Measurements from ENCODE around the gene USP1. TPM values are rescaled to one million over a fixed set of nuclear protein-coding genes. Genes with fewer than 3 reads are reported as not detected.

The USP1 gene
- total RNA-seq, 2 donors from 2014 or later, result 74.8 to 84.3 TPM

GRCh38 chr1:62435231-62436038 lies 1.4 kb upstream of the USP1 start:
- H3K27me3 Mint-ChIP-seq (ENCODE audit: low read depth), result no peaks in the 10 kb centered on the region
- peaks cover 2 to 3% of the 10 kb centered on the region in 2 donors for H3K9me3 Mint-ChIP-seq
- peak overlapping the region; percentile 98 for H3K27ac Mint-ChIP-seq
- ATAC-seq (replicated peaks in 1 of 2), result peak in 1 of 2 donors; percentile 0
- peak overlapping the region; percentile 93 for H3K4me3 Mint-ChIP-seq
- H3K36me3 Mint-ChIP-seq (ENCODE audit: insufficient read depth in 2 of 2), result peaks cover 9 to 20% of the 10 kb centered on the region in 2 donors
- no peak for DNase-seq
- H3K4me1 Mint-ChIP-seq (ENCODE audit: low read depth), result peaks cover 34% of the 10 kb centered on the region

GRCh38 chr1:62436039-62436465 lies 797 bp upstream of the USP1 start:
- Mint-ChIP-seq H3K4me1 (ENCODE audit: low read depth) (peaks cover 40% of the 10 kb centered on the region), H3K27me3 (ENCODE audit: low read depth) (no peaks in the 10 kb centered on the region), H3K36me3 (ENCODE audit: insufficient read depth in 2 of 2) (peaks cover 9 to 22% of the 10 kb centered on the region in 2 donors), H3K9me3 (peaks cover 2 to 3% of the 10 kb centered on the region in 2 donors), H3K27ac (peak overlapping the region; percentile 98), H3K4me3 (peak overlapping the region; percentile 93)
- no peak for ATAC-seq (replicated peaks in 1 of 2)
- DNase-seq, result peak in 1 of 2 donors; percentile 96

GRCh38 chr1:62437273-62437940 lies 558 bp downstream of the USP1 start:
- peaks cover 10 to 34% of the 10 kb centered on the region in 2 donors for H3K36me3 Mint-ChIP-seq (ENCODE audit: insufficient read depth in 2 of 2)

GRCh38 chr1:62438163-62438562 lies 1.3 kb downstream of the USP1 start:
- Mint-ChIP-seq H3K9me3 (peaks cover 2 to 3% of the 10 kb centered on the region in 2 donors), H3K27me3 (ENCODE audit: low read depth) (no peaks in the 10 kb centered on the region), H3K36me3 (ENCODE audit: insufficient read depth in 2 of 2) (peaks cover 10 to 34% of the 10 kb centered on the region in 2 donors), H3K4me3 (peak overlapping the region; percentile 93), H3K27ac (peak overlapping the region; percentile 60), H3K4me1 (ENCODE audit: low read depth) (peaks cover 52% of the 10 kb centered on the region)
- DNase-seq (no peak), ATAC-seq (replicated peaks in 1 of 2) (no peak)

More at GRCh38 chr1:62437273-62437940, 558 bp downstream of the USP1 start:
- peak; percentile 44 to 52 for DNase-seq
- Mint-ChIP-seq H3K27me3 (ENCODE audit: low read depth) (no peaks in the 10 kb centered on the region), H3K27ac (peak overlapping the region; percentile 60), H3K4me3 (peak overlapping the region; percentile 93), H3K4me1 (ENCODE audit: low read depth) (peaks cover 52% of the 10 kb centered on the region), H3K9me3 (peaks cover 2 to 3% of the 10 kb centered on the region in 2 donors)
- no peak for ATAC-seq (replicated peaks in 1 of 2)

GRCh38 chr1:62439652-62440371 lies 3.0 kb downstream of the USP1 start:
- H3K36me3 Mint-ChIP-seq (ENCODE audit: insufficient read depth in 2 of 2), result peaks cover 13 to 39% of the 10 kb centered on the region in 2 donors
- H3K4me1 Mint-ChIP-seq (ENCODE audit: low read depth), result peaks cover 56% of the 10 kb centered on the region
- H3K27me3 Mint-ChIP-seq (ENCODE audit: low read depth), result no peaks in the 10 kb centered on the region
- peak overlapping the region; percentile 83 for H3K27ac Mint-ChIP-seq
- DNase-seq (peak in 1 of 2 donors; percentile 14), ATAC-seq (replicated peaks in 1 of 2) (no peak)
- H3K9me3 Mint-ChIP-seq, result peaks cover 2 to 3% of the 10 kb centered on the region in 2 donors
- peak overlapping the region; percentile 93 for H3K4me3 Mint-ChIP-seq

- Mint-ChIP-seq H3K27me3 (ENCODE audit: low read depth) (no peaks in the 10 kb centered on the region), H3K4me1 (ENCODE audit: low read depth) (peaks cover 48% of the 10 kb centered on the region), H3K4me3 (no peak overlapping the region), H3K36me3 (ENCODE audit: insufficient read depth in 2 of 2) (peaks cover 11 to 53% of the 10 kb centered on the region in 2 donors), H3K27ac (peak overlapping the region; percentile 72), H3K9me3 (no peaks in the 10 kb centered on the region)
- DNase-seq (no peak), ATAC-seq (replicated peaks in 1 of 2) (no peak)
Measured at GRCh38 chr1:62444701-62445100, 7.9 kb downstream of the USP1 start.

GRCh38 chr1:62448221-62448933 lies 11.5 kb downstream of the USP1 start:
- ATAC-seq (replicated peaks in 1 of 2), result peak; percentile 29 to 41
- H3K36me3 Mint-ChIP-seq (ENCODE audit: insufficient read depth in 2 of 2), result peaks cover 15 to 50% of the 10 kb centered on the region in 2 donors

GRCh38 chr1:62450301-62450700 lies 13.5 kb downstream of the USP1 start:
- Mint-ChIP-seq H3K4me1 (ENCODE audit: low read depth) (peaks cover 18% of the 10 kb centered on the region), H3K36me3 (ENCODE audit: insufficient read depth in 2 of 2) (peaks cover 11 to 41% of the 10 kb centered on the region in 2 donors), H3K9me3 (no peaks in the 10 kb centered on the region), H3K27ac (no peak overlapping the region), H3K27me3 (ENCODE audit: low read depth) (no peaks in the 10 kb centered on the region), H3K4me3 (no peak overlapping the region)
- ATAC-seq (replicated peaks in 1 of 2) (no peak), DNase-seq (no peak)

More at GRCh38 chr1:62448221-62448933, 11.5 kb downstream of the USP1 start:
- no peak for DNase-seq
- Mint-ChIP-seq H3K27me3 (ENCODE audit: low read depth) (no peaks in the 10 kb centered on the region), H3K9me3 (no peaks in the 10 kb centered on the region), H3K4me1 (ENCODE audit: low read depth) (peaks cover 23% of the 10 kb centered on the region), H3K27ac (peak overlapping the region; percentile 91), H3K4me3 (peak overlapping the region in 1 of 2 donors; percentile 51)

- ATAC-seq (replicated peaks in 1 of 2), result peak in 1 of 2 donors; percentile 60
Measured at GRCh38 chr1:62452951-62453350, 16.1 kb downstream of the USP1 start.

GRCh38 chr1:62457955-62458354 lies 21.1 kb downstream of the USP1 start:
- H3K27me3 Mint-ChIP-seq (ENCODE audit: low read depth), result no peaks in the 10 kb centered on the region
- H3K36me3 Mint-ChIP-seq (ENCODE audit: insufficient read depth in 2 of 2), result peaks cover 2% of the 10 kb centered on the region in 2 donors
- no peaks in the 10 kb centered on the region for H3K4me1 Mint-ChIP-seq (ENCODE audit: low read depth)
- no peaks in the 10 kb centered on the region for H3K9me3 Mint-ChIP-seq
- no peak overlapping the region for H3K4me3 Mint-ChIP-seq
- peak; percentile 13 to 25 for ATAC-seq (replicated peaks in 1 of 2)
- no peak for DNase-seq
- no peak overlapping the region for H3K27ac Mint-ChIP-seq

More at GRCh38 chr1:62452951-62453350, 16.1 kb downstream of the USP1 start:
- DNase-seq, result no peak
- H3K4me3 Mint-ChIP-seq, result no peak overlapping the region
- no peaks in the 10 kb centered on the region for H3K27me3 Mint-ChIP-seq (ENCODE audit: low read depth)
- H3K27ac Mint-ChIP-seq, result no peak overlapping the region
- H3K9me3 Mint-ChIP-seq, result no peaks in the 10 kb centered on the region
- H3K36me3 Mint-ChIP-seq (ENCODE audit: insufficient read depth in 2 of 2), result peaks cover 9 to 25% of the 10 kb centered on the region in 2 donors
- peaks cover 7% of the 10 kb centered on the region for H3K4me1 Mint-ChIP-seq (ENCODE audit: low read depth)

- Mint-ChIP-seq H3K4me3 (no peak overlapping the region), H3K4me1 (ENCODE audit: low read depth) (no peaks in the 10 kb centered on the region), H3K36me3 (ENCODE audit: insufficient read depth in 2 of 2) (peaks cover 0 to 3% of the 10 kb centered on the region in 2 donors), H3K27ac (no peak overlapping the region), H3K9me3 (no peaks in the 10 kb centered on the region), H3K27me3 (ENCODE audit: low read depth) (no peaks in the 10 kb centered on the region)
- DNase-seq (no peak), ATAC-seq (replicated peaks in 1 of 2) (no peak)
Measured at GRCh38 chr1:62462370-62462769, 25.5 kb downstream of the USP1 start.

- ATAC-seq (replicated peaks in 1 of 2), result no peak
- no peak overlapping the region for H3K27ac Mint-ChIP-seq
- no peak for DNase-seq
- H3K4me3 Mint-ChIP-seq, result no peak overlapping the region
- H3K27me3 Mint-ChIP-seq (ENCODE audit: low read depth), result no peaks in the 10 kb centered on the region
- H3K4me1 Mint-ChIP-seq (ENCODE audit: low read depth), result no peaks in the 10 kb centered on the region
- peaks cover 0 to 5% of the 10 kb centered on the region in 2 donors for H3K9me3 Mint-ChIP-seq
- H3K36me3 Mint-ChIP-seq (ENCODE audit: insufficient read depth in 2 of 2), result peaks cover 5 to 8% of the 10 kb centered on the region in 2 donors
Measured at GRCh38 chr1:62467092-62467491, 30.2 kb downstream of the USP1 start.

Data from activated T-cell treated with anti-CD3 and anti-CD28 coated beads, Interleukin-2, amount 50 U/mL, for 72 hours (primary cell).